GM21825 (cell line): ENCODE data around the gene EFCC1.
"Not testable (repeated sequence)": the region's sequence is repeated elsewhere in the genome, so short reads cannot be mapped to it uniquely, and the experiment has no call there.

ENCODE experiments used
- ATAC-seq: cut with Tn5 transposase; IDR thresholded peaks from one replicate; pipeline ENCODE4 v1.9.1; 2021; ENCODE audit warnings: mild to moderate bottlenecking, moderate library complexity; ENCODE audit not compliant: unreplicated experiment

EFCC1 gene

GRCh38 chr3:129051871-129052340 lies 50.8 kb downstream of the EFCC1 start:
- no peak for ATAC-seq

- ATAC-seq: no peak
These were observed 51.6 kb downstream of the EFCC1 start for GRCh38 chr3:129052675-129053074.

- no peak for ATAC-seq
These were observed 53.6 kb downstream of the EFCC1 start for GRCh38 chr3:129054605-129055104.

GRCh38 chr3:129056451-129057173 lies 55.5 kb downstream of the EFCC1 start:
- no peak for ATAC-seq

- ATAC-seq: no peak
These were observed 56.1 kb downstream of the EFCC1 start for GRCh38 chr3:129057249-129057648.

GRCh38 chr3:129058441-129059200 lies 57.5 kb downstream of the EFCC1 start:
- ATAC-seq: no peak

- ATAC-seq: no peak
These were observed 58.3 kb downstream of the EFCC1 start for GRCh38 chr3:129059311-129059958.

GRCh38 chr3:129060276-129061022 lies 59.3 kb downstream of the EFCC1 start, which contains the start of gene GP9:
Gene GP9, plus strand, starts transcription at chr3:129060779. Its CDS starts 961 bp downstream, at chr3:129061740.
- no peak for ATAC-seq

- no peak for ATAC-seq
These were observed 60.2 kb downstream of the EFCC1 start for GRCh38 chr3:129061023-129061887.

- ATAC-seq: no peak
These were observed 61.1 kb downstream of the EFCC1 start for GRCh38 chr3:129061888-129062834.

GRCh38 chr3:129063091-129063640 lies 62.1 kb downstream of the EFCC1 start:
- ATAC-seq: no peak

GRCh38 chr3:129063841-129064482 lies 62.9 kb downstream of the EFCC1 start:
- ATAC-seq: no peak

GRCh38 chr3:129065016-129065719 lies 64.1 kb downstream of the EFCC1 start:
- no peak for ATAC-seq

- ATAC-seq: no peak
These were observed 64.6 kb downstream of the EFCC1 start for GRCh38 chr3:129065720-129066073.

- not testable (repeated sequence) for ATAC-seq
These were observed 66.6 kb downstream of the EFCC1 start for GRCh38 chr3:129067719-129068118.

- ATAC-seq: no peak
These were observed 67.3 kb downstream of the EFCC1 start for GRCh38 chr3:129068291-129068886.
